ENCODE data around the gene REG1A.

The REG1A gene

GRCh38 chr2:79114797-79115494 is 5.3 kb upstream of the REG1A start:
- H2BK5ac ChIP-seq (ENCODE audit: low read length): no peak overlapping the region
- H2AK5ac ChIP-seq (ENCODE audit: low read depth, low read length): no peak overlapping the region
- H4K91ac ChIP-seq (ENCODE audit: low read depth, low read length, poor library complexity): no peak overlapping the region
- H3K14ac ChIP-seq (ENCODE audit: low read length): no peak overlapping the region
- H2BK120ac ChIP-seq (ENCODE audit: low read depth, low read length): no peak overlapping the region
- H3K4me2 ChIP-seq (ENCODE audit: insufficient read depth, low read length, poor library complexity, severe bottlenecking): no peak overlapping the region
- H3K4ac ChIP-seq (ENCODE audit: low read length): no peak overlapping the region
- no peak overlapping the region for H3K23ac ChIP-seq (ENCODE audit: low read depth, low read length, poor library complexity)
- peaks cover 0 to 2% of the 10 kb centered on the region in 2 donors for H3K4me1 ChIP-seq (ENCODE audit: control insufficient read depth in 2 of 2, insufficient read depth in 1 of 2, low read depth in 1 of 2, low read length in 2 of 2)
- no CpG with 5 or more reads among the region's 3 CpGs for WGBS, 2 donors (ENCODE audit: extremely low coverage in 2 of 2, insufficient read length in 2 of 2, insufficient replicate concordance in 1 of 2)
- H3K36me3 ChIP-seq (replicated peaks in 1 of 2; ENCODE audit: control insufficient read depth in 2 of 2, insufficient read depth in 2 of 2, low read length in 2 of 2): no peaks in the 10 kb centered on the region
- no peaks in the 10 kb centered on the region for H3K27me3 ChIP-seq (ENCODE audit: control insufficient read depth in 3 of 3, insufficient read depth in 3 of 3, low read depth in 1 of 3, low read length in 3 of 3)
- H2BK12ac ChIP-seq (ENCODE audit: low read length): no peak overlapping the region
- H3K27ac ChIP-seq (replicated peaks; ENCODE audit: low read length): no peak overlapping the region
- H3K9me3 ChIP-seq (replicated peaks in 1 of 2; ENCODE audit: control insufficient read depth in 2 of 2, insufficient read depth in 1 of 2, low read depth in 1 of 2, low read length in 2 of 2): no peaks in the 10 kb centered on the region
- no peak overlapping the region for H2AFZ ChIP-seq (ENCODE audit: low read length)
- H3K18ac ChIP-seq (ENCODE audit: low read length): no peak overlapping the region
- no peak overlapping the region for H2BK15ac ChIP-seq (ENCODE audit: low read length)
- no peak overlapping the region for H4K8ac ChIP-seq (ENCODE audit: low read depth, low read length)
- no peak overlapping the region for H3K4me3 ChIP-seq (ENCODE audit: low read length in 2 of 2)
- DNase-seq (ENCODE audit: low spot score): no peak
- H3K9ac ChIP-seq (ENCODE audit: low read depth, low read length, poor library complexity): no peak overlapping the region
- H3K79me1 ChIP-seq (ENCODE audit: low read depth, low read length): no peaks in the 10 kb centered on the region

- Histone ChIP-seq H3K27ac (replicated peaks; ENCODE audit: low read length) (no peak overlapping the region), H2AK5ac (ENCODE audit: low read depth, low read length) (no peak overlapping the region), H3K9ac (ENCODE audit: low read depth, low read length, poor library complexity) (no peak overlapping the region), H4K8ac (ENCODE audit: low read depth, low read length) (no peak overlapping the region), H3K27me3 (ENCODE audit: control insufficient read depth in 3 of 3, insufficient read depth in 3 of 3, low read depth in 1 of 3, low read length in 3 of 3) (no peaks in the 10 kb centered on the region), H2AFZ (ENCODE audit: low read length) (no peak overlapping the region), H3K4me2 (ENCODE audit: insufficient read depth, low read length, poor library complexity, severe bottlenecking) (no peak overlapping the region), H3K23ac (ENCODE audit: low read depth, low read length, poor library complexity) (no peak overlapping the region), H3K4ac (ENCODE audit: low read length) (no peak overlapping the region), H3K79me1 (ENCODE audit: low read depth, low read length) (no peaks in the 10 kb centered on the region), H2BK5ac (ENCODE audit: low read length) (no peak overlapping the region), H3K9me3 (replicated peaks in 1 of 2; ENCODE audit: control insufficient read depth in 2 of 2, insufficient read depth in 1 of 2, low read depth in 1 of 2, low read length in 2 of 2) (no peaks in the 10 kb centered on the region), H3K4me3 (ENCODE audit: low read length in 2 of 2) (no peak overlapping the region), H3K36me3 (replicated peaks in 1 of 2; ENCODE audit: control insufficient read depth in 2 of 2, insufficient read depth in 2 of 2, low read length in 2 of 2) (no peaks in the 10 kb centered on the region), H2BK120ac (ENCODE audit: low read depth, low read length) (no peak overlapping the region), H3K4me1 (ENCODE audit: control insufficient read depth in 2 of 2, insufficient read depth in 1 of 2, low read depth in 1 of 2, low read length in 2 of 2) (peaks cover 0 to 2% of the 10 kb centered on the region in 2 donors), H2BK12ac (ENCODE audit: low read length) (no peak overlapping the region), H3K14ac (ENCODE audit: low read length) (no peak overlapping the region), H3K18ac (ENCODE audit: low read length) (no peak overlapping the region), H4K91ac (ENCODE audit: low read depth, low read length, poor library complexity) (no peak overlapping the region), H2BK15ac (ENCODE audit: low read length) (no peak overlapping the region)
- DNase-seq (ENCODE audit: low spot score): no peak
- WGBS, 2 donors (ENCODE audit: extremely low coverage in 2 of 2, insufficient read length in 2 of 2, insufficient replicate concordance in 1 of 2): no CpG with 5 or more reads among the region's 2 CpGs
Measured at GRCh38 chr2:79116997-79117928, 3.0 kb upstream of the REG1A start.

GRCh38 chr2:79122676-79123075 is 2.4 kb downstream of the REG1A start:
- no peak overlapping the region for H2AFZ ChIP-seq (ENCODE audit: low read length)
- no peaks in the 10 kb centered on the region for H3K27me3 ChIP-seq (ENCODE audit: control insufficient read depth in 3 of 3, insufficient read depth in 3 of 3, low read depth in 1 of 3, low read length in 3 of 3)
- H2BK15ac ChIP-seq (ENCODE audit: low read length): no peak overlapping the region
- no peak overlapping the region for H2AK5ac ChIP-seq (ENCODE audit: low read depth, low read length)
- no CpG with 5 or more reads among the region's 2 CpGs for WGBS, 2 donors (ENCODE audit: extremely low coverage in 2 of 2, insufficient read length in 2 of 2, insufficient replicate concordance in 1 of 2)
- no peak overlapping the region for H4K8ac ChIP-seq (ENCODE audit: low read depth, low read length)
- H3K9me3 ChIP-seq (replicated peaks in 1 of 2; ENCODE audit: control insufficient read depth in 2 of 2, insufficient read depth in 1 of 2, low read depth in 1 of 2, low read length in 2 of 2): no peaks in the 10 kb centered on the region
- H2BK120ac ChIP-seq (ENCODE audit: low read depth, low read length): no peak overlapping the region
- H3K4me1 ChIP-seq (ENCODE audit: control insufficient read depth in 2 of 2, insufficient read depth in 1 of 2, low read depth in 1 of 2, low read length in 2 of 2): no peaks in the 10 kb centered on the region
- no peak overlapping the region for H3K4me3 ChIP-seq (ENCODE audit: low read length in 2 of 2)
- no peak overlapping the region for H3K14ac ChIP-seq (ENCODE audit: low read length)
- no peaks in the 10 kb centered on the region for H3K36me3 ChIP-seq (replicated peaks in 1 of 2; ENCODE audit: control insufficient read depth in 2 of 2, insufficient read depth in 2 of 2, low read length in 2 of 2)
- no peak overlapping the region for H3K18ac ChIP-seq (ENCODE audit: low read length)
- H2BK5ac ChIP-seq (ENCODE audit: low read length): no peak overlapping the region
- H3K27ac ChIP-seq (replicated peaks; ENCODE audit: low read length): no peak overlapping the region
- no peak overlapping the region for H3K4ac ChIP-seq (ENCODE audit: low read length)
- H3K79me1 ChIP-seq (ENCODE audit: low read depth, low read length): no peaks in the 10 kb centered on the region
- H3K23ac ChIP-seq (ENCODE audit: low read depth, low read length, poor library complexity): no peak overlapping the region
- H3K4me2 ChIP-seq (ENCODE audit: insufficient read depth, low read length, poor library complexity, severe bottlenecking): no peak overlapping the region
- H3K9ac ChIP-seq (ENCODE audit: low read depth, low read length, poor library complexity): no peak overlapping the region
- DNase-seq (ENCODE audit: low spot score): no peak
- no peak overlapping the region for H4K91ac ChIP-seq (ENCODE audit: low read depth, low read length, poor library complexity)
- H2BK12ac ChIP-seq (ENCODE audit: low read length): no peak overlapping the region
